ENCODE data around the gene ARFRP1. TPM values are rescaled to one million over a fixed set of nuclear protein-coding genes. Genes with fewer than 3 reads are reported as not detected.
"Not testable (repeated sequence)": the region's sequence is repeated elsewhere in the genome, so short reads cannot be mapped to it uniquely, and the experiment has no call there.

ARFRP1 gene
- total RNA-seq, 1 donor from 2014 or later = 45.3 TPM

- Mint-ChIP-seq H3K4me3 (no peak overlapping the region), H3K36me3 (peaks cover 19% of the 10 kb centered on the region), H3K4me1 (no peaks in the 10 kb centered on the region), H3K27me3 (ENCODE audit: low read depth) (no peaks in the 10 kb centered on the region), H3K9me3 (no peaks in the 10 kb centered on the region), H3K27ac (no peak overlapping the region)
- DNase-seq (ENCODE audit: low spot score in 2 of 2, unreplicated experiment in 2 of 2) = no peak
- no peak for TF ChIP-seq CTCF (IDR thresholded peaks at IDR 0.05; ENCODE audit: unreplicated experiment)
These were observed 32.0 kb downstream of the ARFRP1 start for GRCh38 chr20:63675681-63676368.

GRCh38 chr20:63673951-63674350, 33.8 kb downstream of the ARFRP1 start:
- DNase-seq (ENCODE audit: low spot score in 2 of 2, unreplicated experiment in 2 of 2) = no peak
- Mint-ChIP-seq H3K4me1 (no peaks in the 10 kb centered on the region), H3K9me3 (no peaks in the 10 kb centered on the region), H3K27me3 (ENCODE audit: low read depth) (no peaks in the 10 kb centered on the region), H3K36me3 (peaks cover 27% of the 10 kb centered on the region), H3K4me3 (no peak overlapping the region), H3K27ac (no peak overlapping the region)
- TF ChIP-seq CTCF (IDR thresholded peaks at IDR 0.05; ENCODE audit: unreplicated experiment) = no peak

- Mint-ChIP-seq H3K27me3 (ENCODE audit: low read depth) (no peaks in the 10 kb centered on the region), H3K27ac (no peak overlapping the region), H3K4me3 (no peak overlapping the region), H3K4me1 (no peaks in the 10 kb centered on the region), H3K9me3 (no peaks in the 10 kb centered on the region), H3K36me3 (peaks cover 36% of the 10 kb centered on the region)
- TF ChIP-seq CTCF (IDR thresholded peaks at IDR 0.05; ENCODE audit: unreplicated experiment) = no peak
- DNase-seq (ENCODE audit: low spot score in 2 of 2, unreplicated experiment in 2 of 2) = no peak
These were observed 35.1 kb downstream of the ARFRP1 start for GRCh38 chr20:63672666-63673065.

- H3K27ac Mint-ChIP-seq; H3K4me1 Mint-ChIP-seq; H3K4me3 Mint-ChIP-seq; DNase-seq (ENCODE audit: low spot score in 2 of 2, unreplicated experiment in 2 of 2); H3K27me3 Mint-ChIP-seq (ENCODE audit: low read depth); H3K9me3 Mint-ChIP-seq: not testable (repeated sequence)
- peaks cover 30% of the 10 kb centered on the region for H3K36me3 Mint-ChIP-seq
These were observed 36.1 kb downstream of the ARFRP1 start for GRCh38 chr20:63671695-63672094.

GRCh38 chr20:63668351-63668750, 39.4 kb downstream of the ARFRP1 start:
- Mint-ChIP-seq H3K9me3 (no peaks in the 10 kb centered on the region), H3K36me3 (peaks cover 22% of the 10 kb centered on the region), H3K4me1 (no peaks in the 10 kb centered on the region), H3K4me3 (no peak overlapping the region), H3K27ac (no peak overlapping the region), H3K27me3 (ENCODE audit: low read depth) (no peaks in the 10 kb centered on the region)
- no peak for TF ChIP-seq CTCF (IDR thresholded peaks at IDR 0.05; ENCODE audit: unreplicated experiment)
- DNase-seq (ENCODE audit: low spot score in 2 of 2, unreplicated experiment in 2 of 2) = no peak

- H3K36me3 Mint-ChIP-seq = peaks cover 22% of the 10 kb centered on the region
- H3K27me3 Mint-ChIP-seq (ENCODE audit: low read depth) = no peaks in the 10 kb centered on the region
- H3K4me1 Mint-ChIP-seq = no peaks in the 10 kb centered on the region
- no peak overlapping the region for H3K27ac Mint-ChIP-seq
- DNase-seq (ENCODE audit: low spot score in 2 of 2, unreplicated experiment in 2 of 2) = no peak
- H3K4me3 Mint-ChIP-seq = no peak overlapping the region
- no peaks in the 10 kb centered on the region for H3K9me3 Mint-ChIP-seq
- TF ChIP-seq CTCF (IDR thresholded peaks at IDR 0.05; ENCODE audit: unreplicated experiment) = no peak
These were observed 39.9 kb downstream of the ARFRP1 start for GRCh38 chr20:63667858-63668257.

Data from mesothelial cell of epicardium (in vitro differentiated cells).